Mammary epithelial cell (primary cell): ENCODE results near the gene NOX4.
A peak's percentile ranks its signal among the peaks of the same experiment; 100 is the strongest.

ENCODE experiments used
- EZH2 ChIP-seq: IDR thresholded peaks from 2 replicates; pipeline ENCODE4 v1.6.1; 2012; ENCODE audit warnings: low read length, inconsistent platforms, borderline replicate concordance
- TF ChIP-seq, protein P1 (sequence below), 2 donors: IDR thresholded peaks in 1 of 2; conservative IDR thresholded peaks in 1 of 2; 2 replicates each; pipeline ENCODE4 v1.5.1; 2011 to 2012; ENCODE audit warnings: inconsistent platforms in 2 of 2, low read length in 2 of 2, mild to moderate bottlenecking in 2 of 2, control low read depth in 1 of 2, low read depth in 1 of 2; ENCODE audit not compliant: insufficient read depth in 1 of 2; ENCODE audit errors: extremely low read depth in 1 of 2

DNA sequence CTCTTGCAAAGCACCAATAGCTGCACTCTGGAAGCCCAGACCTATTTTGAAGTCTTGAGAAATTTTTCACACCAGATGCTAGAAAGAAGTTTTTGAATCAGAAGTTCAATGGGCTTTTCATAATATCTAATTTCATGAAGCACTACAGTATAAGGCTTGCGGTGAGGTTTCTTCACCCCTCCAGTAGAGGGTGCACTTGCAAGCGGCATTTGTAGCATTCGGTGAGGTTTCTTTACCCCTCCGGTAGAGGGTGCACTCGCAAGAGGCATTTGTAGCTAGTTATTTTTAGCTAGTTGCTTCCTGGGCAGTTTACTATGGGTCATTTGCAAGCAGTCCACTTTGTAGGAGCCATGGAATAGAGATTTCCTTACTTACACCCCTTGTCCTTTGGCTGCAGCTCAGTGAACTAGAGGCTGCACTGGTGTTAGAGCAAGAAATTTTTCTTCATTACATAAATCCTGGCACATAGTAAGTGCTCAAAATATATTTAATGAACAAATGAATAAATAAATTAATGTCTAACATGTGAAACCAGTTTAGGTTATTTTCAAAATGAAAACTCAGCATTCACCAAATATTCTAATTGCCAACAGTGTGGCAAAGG, 7.8 kb upstream of the NOX4 start:
- TF ChIP-seq EZH2 = no peak
- TF ChIP-seq, protein P1, sequence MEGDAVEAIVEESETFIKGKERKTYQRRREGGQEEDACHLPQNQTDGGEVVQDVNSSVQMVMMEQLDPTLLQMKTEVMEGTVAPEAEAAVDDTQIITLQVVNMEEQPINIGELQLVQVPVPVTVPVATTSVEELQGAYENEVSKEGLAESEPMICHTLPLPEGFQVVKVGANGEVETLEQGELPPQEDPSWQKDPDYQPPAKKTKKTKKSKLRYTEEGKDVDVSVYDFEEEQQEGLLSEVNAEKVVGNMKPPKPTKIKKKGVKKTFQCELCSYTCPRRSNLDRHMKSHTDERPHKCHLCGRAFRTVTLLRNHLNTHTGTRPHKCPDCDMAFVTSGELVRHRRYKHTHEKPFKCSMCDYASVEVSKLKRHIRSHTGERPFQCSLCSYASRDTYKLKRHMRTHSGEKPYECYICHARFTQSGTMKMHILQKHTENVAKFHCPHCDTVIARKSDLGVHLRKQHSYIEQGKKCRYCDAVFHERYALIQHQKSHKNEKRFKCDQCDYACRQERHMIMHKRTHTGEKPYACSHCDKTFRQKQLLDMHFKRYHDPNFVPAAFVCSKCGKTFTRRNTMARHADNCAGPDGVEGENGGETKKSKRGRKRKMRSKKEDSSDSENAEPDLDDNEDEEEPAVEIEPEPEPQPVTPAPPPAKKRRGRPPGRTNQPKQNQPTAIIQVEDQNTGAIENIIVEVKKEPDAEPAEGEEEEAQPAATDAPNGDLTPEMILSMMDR (conservative IDR thresholded peaks at IDR 0.05 in 1 of 2, IDR thresholded peaks at IDR 0.05 in 1 of 2; ENCODE audit: extremely low read depth in 1 of 2, insufficient read depth in 1 of 2, low read depth in 1 of 2, low read length in 2 of 2) = peak; percentile 28 to 35
